GM19239 (cell line): Measurements from ENCODE around the gene FCGBP.
"Not testable (repeated sequence)": the region's sequence is repeated elsewhere in the genome, so short reads cannot be mapped to it uniquely, and the experiment has no call there.

Experiments used
- DNase-seq: peaks from one replicate; pipeline ENCODE4 v3.0.0; 2011; ENCODE audit warnings: low spot score; ENCODE audit not compliant: insufficient read length
- FAIRE-seq: peaks from 2 replicates; lab custom pipeline; 2011; peaks lifted over from hg19 to GRCh38; lab: Jason Lieb, UNC

The FCGBP gene

DNA sequence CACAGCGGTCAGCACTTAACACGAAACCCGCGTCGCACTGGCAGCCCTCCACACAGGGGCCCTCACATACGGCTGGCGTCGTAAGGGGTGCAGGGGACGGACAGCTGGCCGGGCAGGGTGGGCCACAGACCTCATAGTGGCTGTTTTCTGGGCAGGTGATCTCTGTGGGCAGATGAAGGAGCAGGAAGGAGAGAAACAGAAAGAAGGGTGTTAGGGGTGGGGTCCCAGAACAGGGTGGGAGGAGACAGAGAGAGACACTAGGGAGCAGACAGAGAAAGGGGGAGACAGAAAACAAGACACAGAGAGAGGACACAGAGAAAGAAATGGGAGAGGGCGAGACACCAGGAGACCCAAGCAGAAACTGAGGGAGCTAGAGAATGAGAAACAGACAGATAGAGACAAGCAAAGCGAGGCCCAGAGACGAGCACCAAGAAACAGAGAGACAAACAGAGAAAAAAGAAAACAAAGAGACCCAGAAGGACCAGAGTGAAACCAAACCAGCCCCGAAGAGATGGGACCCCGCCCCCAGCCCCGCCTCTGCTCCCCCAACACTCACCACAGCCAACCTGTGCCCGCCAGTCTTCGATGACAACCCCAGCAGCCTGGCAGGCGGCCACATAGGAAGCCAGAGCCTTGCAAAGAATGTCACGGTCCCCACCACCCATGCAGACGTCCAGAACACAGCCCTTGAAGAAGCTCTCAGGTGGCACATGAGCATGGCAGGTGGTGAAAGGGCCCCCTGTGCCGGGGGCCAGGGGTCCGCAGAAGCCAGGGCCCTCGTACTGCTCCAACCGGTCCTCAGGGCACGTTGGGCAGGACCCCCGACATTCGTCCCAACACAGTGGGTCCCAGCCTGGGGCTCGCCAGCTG is 40.8 kb downstream of the FCGBP start:
- FAIRE-seq: not testable (repeated sequence)

DNA sequence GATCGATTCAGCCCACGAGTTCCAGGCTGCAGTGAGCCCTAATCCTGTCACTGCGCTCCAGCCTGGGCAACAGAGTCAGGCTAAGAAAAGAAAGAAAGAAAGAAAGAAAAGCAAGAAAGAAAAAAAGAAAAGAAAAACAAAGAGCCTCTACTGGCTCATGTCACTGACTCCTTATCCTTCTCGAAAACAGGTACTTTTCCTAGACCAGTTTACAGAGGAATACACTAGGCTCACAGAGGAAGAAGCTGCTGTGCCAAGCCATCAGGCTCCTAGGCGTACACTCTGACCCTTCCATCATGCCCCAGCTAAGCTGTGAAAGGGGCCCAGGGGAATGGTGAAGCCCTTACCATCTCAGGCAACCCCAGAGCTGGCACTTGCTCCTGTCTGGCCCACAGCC is 41.9 kb downstream of the FCGBP start:
- not testable (repeated sequence) for FAIRE-seq, DNase-seq

More for the DNA sequence above, 40.8 kb downstream of the FCGBP start:
- not testable (repeated sequence) for DNase-seq

DNA sequence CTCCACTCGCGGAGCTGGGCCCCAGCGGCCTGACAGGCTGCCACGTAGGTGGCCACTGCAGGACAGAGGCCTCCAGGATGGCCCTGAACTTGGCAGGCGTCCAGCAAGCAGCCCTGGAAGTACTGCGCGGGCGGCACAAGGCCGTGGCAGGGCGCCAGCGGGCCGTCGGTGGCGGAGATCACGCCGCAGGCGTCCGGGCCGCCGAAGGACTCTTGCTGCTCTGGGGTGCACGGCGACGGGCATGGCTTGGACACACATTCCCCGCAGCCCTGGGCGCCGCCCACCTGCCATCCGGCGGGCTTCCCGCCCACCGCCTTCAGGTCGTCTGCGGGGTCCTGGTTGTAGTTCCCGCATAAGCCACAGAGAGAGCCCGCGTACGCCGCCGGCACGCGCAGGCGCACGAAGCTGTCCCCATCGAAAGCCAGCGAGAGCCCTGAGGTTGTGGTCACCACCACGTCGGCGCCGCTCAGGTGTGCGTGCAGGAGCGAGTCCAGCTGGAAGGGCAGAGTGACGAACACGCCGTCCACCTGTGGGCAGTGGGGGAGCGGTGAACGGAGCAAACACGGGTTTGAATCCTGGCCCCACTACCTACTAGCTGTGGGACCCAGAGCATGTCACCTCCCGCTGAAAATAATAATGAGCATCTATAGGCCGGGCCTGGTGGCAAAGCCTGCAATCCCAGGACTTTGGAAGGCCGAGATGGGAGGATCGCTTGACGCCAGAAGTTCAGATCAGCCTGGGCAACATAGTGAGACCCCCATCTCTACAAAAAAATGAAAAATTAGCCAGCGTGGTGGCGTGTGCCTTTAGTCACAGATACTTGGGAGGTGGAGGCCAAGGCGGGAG is 42.6 kb downstream of the FCGBP start:
- FAIRE-seq, DNase-seq: not testable (repeated sequence)

DNA sequence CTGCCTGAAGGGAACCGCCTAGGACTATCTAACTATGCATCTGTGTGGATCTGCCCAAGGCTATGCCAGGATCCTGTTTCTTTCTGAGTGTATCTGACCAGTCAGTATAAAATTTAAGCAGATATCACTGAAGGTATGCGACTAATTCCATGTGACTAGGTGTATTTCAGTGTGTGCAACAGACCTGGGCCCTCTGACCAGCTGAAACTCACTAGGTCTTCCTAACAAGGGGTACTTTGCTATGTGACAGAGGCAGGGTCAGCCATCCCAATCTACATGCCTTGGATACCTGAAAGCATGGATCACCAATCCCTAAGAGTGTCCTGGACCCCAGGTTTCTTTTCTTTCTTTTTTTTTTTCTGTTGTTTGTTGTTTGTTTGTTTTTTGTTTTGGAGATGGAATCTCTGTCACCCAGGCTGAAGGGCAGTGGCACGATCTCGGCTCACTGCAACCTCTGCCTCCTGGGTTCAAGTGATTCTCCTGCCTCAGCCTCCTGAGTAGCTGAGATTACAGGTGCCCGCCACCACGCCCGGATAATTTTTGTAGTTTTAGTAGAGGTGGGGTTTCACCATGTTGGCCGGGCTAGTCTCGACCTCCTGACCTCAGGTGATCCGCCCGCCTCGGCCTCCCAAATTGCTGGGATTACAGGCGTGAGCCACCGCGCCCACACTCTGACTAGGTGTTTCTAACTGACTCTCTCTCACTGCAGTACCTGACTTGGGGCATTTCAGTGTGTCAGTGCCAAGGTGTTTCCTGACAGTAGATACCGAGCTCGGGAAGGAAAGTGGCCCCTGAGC is 43.5 kb downstream of the FCGBP start:
- DNase-seq: no peak
- FAIRE-seq: no peak

DNA sequence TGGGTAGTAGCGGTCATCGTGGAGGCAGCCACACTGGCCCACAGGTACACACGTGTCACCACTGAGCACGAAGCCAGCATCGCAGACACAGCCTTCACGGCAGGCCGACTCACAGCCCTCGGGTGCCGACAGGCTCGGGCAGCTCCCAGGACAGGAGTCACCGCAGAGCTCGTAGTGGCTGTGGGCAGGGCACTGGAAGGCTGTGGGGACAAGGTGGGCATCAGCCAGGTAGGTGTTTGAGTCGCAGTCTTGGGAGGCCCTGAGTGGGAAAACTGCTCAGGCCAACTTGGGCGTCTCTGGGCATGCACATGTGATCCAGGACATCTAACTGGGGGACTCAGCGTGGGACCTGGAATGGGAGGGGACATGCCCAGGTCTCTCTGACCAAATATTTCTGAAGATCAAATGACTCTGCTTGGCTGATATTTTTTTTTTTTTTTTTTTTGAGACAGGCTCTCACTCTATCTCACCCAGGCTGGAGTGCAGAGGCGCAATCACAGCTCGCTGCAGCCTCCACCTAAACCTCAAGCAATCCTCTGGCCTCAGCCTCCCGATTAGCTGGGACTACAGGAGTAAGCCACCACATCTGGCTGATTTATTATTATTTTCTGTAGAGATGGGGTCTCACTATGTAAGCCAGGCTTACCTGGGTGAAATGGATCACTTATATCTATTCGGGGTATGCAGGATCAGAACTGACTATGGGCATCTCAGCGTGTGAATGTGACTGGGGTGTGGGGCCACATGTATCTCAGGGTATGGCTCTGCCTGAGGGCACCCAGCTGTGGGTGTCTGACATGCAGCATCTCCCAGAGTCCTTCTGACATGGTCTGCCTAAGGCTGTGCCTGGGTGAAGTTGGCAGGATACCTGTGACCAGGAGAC is 44.3 kb downstream of the FCGBP start:
- not testable (repeated sequence) for FAIRE-seq, DNase-seq

DNA sequence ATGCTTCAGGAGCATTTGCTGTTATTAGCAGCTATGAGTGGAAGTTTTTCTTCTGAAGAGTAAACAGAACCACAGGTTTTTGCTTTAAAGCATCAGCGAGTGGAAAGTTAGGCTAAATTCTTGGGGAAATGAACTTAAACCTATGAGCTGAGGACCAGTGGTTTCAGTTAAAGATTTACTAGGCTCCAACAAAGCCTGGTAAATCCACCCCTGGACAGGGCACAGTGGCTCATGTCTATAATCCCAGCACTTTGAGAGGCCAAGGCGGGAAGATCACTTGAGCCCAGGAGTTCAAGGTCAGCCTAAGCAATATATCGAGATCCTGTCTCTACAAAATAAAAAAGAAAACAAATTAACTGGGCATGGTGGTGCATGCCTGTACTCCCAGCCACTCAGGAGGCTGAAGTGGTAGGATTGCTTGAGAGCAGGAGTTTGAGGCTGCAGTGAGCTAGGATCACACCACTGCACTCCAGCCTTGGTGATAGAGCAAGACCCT is 46.9 kb downstream of the FCGBP start:
- not testable (repeated sequence) for FAIRE-seq, DNase-seq

DNA sequence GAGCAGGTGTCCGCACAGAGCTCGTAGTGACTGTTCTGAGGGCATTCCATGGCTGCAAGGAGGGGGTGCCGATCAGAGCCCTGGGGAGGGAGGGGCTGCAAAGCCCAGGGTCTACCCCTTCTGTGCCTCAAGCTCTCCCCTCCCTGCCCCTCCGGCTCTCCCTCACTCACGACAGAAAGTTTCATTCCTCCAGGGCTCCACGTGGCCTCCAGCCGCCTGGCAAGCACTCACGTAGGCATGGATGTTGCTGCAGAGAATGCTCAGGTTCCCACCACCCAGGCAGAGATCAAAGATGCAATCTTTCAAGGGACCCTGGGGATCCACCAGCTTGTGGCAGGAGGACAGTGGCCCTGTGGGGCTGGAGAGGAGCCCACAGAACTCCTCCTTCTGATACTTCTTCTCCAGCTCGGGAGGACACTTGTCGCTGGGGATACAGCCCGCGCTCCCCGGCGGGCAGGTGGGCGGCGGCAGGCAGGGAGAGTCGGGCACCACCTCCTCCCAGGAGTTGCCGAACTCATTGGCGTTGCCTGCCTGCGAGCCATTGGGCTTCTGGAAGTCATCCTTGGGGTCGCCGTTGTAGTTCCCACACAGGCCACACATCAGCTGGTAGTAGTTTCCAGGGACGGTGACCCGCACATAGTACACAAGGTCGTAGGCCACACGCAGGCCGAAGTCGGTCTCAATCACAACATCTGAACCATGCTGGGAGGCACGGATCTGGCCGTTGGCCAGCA is 48.4 kb downstream of the FCGBP start:
- DNase-seq, FAIRE-seq: not testable (repeated sequence)

DNA sequence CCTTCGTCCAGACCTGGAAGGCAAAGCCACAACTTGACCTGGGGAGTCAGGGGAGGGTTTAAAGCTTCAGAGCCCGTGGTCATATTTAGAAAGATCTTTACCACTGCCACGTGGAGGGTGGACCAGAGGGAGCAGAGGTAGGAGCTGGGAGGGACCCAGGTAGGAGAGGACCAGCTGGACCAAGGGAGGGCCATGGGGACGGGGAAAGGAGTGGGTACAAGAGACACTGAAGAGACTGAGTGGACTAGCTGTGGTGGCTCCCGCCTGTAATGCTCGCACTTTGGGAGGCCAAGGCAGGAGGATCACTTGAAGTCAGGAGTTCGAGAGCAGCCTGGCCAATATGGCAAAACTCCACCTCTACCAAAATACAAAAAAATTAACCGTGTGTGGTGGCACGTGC is 49.7 kb downstream of the FCGBP start:
- not testable (repeated sequence) for FAIRE-seq, DNase-seq
